Bronchial epithelial cell (primary cell): ENCODE data around the gene IPMK. TPM values are rescaled to one million over a fixed set of nuclear protein-coding genes. Genes with fewer than 3 reads are reported as not detected.

Experiments used
- DNase-seq: peaks from one replicate; pipeline ENCODE4 v3.0.0-alpha.2; 2010; ENCODE audit warnings: low read depth
- FAIRE-seq: peaks from 2 replicates; lab custom pipeline; 2011; peaks lifted over from hg19 to GRCh38; lab: Jason Lieb, UNC
- H3K27me3 ChIP-seq: 2 replicates; pipeline ENCODE4 v1.5.1; 2011; ENCODE audit warnings: low read length; ENCODE audit not compliant: control insufficient read depth, insufficient read depth
- H3K36me3 ChIP-seq: 2 replicates; pipeline ENCODE4 v1.5.1; 2011; ENCODE audit warnings: low read length; ENCODE audit not compliant: control insufficient read depth, insufficient read depth
- H3K4me3 ChIP-seq: 2 replicates; pipeline ENCODE4 v1.5.1; 2011; ENCODE audit warnings: mild to moderate bottlenecking, low read depth, low read length, control low read depth
- total RNA-seq: library from RNA; depleted of rRNA; stranded (reverse); fragments of >200 nt; gene quantifications from 2 replicates; pipeline ENCODE4 v1.2.1, GENCODE V29; 2014
- TF ChIP-seq, protein P1 (sequence below): IDR thresholded peaks from 2 replicates; pipeline ENCODE4 v1.5.1; 2011; ENCODE audit warnings: mild to moderate bottlenecking, moderate library complexity, low read length, control low read depth, inconsistent platforms; ENCODE audit not compliant: insufficient read depth, severe bottlenecking

The IPMK gene
- total RNA-seq, 1 donor from 2014 or later, result 6.3 TPM

DNA sequence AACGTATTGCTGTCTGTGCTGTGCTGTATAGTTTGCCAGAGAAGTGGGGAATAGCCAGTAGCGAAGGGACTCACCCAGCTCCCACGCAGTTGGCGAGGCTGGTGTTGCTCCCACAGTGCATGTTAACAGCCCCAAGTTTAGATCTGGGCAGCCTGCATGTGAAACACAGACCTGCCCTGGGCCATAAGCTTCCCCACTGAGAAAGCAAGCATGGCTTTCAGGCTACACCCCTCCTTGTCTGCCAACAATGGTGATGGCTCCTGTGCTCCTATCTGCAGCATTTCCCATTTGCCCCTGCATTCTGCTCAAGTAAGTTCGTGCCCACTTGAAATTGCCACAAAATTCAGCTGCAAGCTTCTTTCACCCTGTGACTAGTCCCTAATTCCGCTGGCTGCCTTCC, 57.5 kb downstream of the IPMK start:
- no peaks in the 10 kb centered on the region for H3K27me3 ChIP-seq
- peaks cover 9% of the 10 kb centered on the region for H3K36me3 ChIP-seq
- FAIRE-seq, result no peak
- H3K4me3 ChIP-seq, result no peak overlapping the region
- DNase-seq, result no peak
- TF ChIP-seq, protein P1, sequence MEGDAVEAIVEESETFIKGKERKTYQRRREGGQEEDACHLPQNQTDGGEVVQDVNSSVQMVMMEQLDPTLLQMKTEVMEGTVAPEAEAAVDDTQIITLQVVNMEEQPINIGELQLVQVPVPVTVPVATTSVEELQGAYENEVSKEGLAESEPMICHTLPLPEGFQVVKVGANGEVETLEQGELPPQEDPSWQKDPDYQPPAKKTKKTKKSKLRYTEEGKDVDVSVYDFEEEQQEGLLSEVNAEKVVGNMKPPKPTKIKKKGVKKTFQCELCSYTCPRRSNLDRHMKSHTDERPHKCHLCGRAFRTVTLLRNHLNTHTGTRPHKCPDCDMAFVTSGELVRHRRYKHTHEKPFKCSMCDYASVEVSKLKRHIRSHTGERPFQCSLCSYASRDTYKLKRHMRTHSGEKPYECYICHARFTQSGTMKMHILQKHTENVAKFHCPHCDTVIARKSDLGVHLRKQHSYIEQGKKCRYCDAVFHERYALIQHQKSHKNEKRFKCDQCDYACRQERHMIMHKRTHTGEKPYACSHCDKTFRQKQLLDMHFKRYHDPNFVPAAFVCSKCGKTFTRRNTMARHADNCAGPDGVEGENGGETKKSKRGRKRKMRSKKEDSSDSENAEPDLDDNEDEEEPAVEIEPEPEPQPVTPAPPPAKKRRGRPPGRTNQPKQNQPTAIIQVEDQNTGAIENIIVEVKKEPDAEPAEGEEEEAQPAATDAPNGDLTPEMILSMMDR, result no peak

DNA sequence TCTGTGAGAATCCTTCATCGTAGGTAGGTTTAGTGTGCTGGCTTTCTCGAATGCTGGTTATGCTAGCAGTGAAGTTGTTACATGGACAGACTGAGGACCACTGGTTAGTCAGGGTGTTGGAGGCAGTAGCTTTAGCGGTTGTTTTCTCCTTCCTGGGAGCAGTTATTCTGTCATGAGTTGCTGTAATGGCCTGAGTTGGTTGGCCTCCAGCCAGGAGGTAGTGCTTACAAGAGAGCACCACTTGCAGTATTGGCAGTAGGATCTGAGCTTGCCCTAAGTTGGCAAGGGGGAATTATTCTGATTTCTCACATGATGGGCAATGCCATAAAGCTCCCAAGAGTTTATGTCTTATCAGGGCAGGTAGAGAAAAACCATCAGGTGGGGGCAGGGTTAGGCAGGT, 58.0 kb downstream of the IPMK start:
- Histone ChIP-seq H3K27me3 (no peaks in the 10 kb centered on the region), H3K36me3 (peaks cover 9% of the 10 kb centered on the region), H3K4me3 (no peak overlapping the region)
- no peak for FAIRE-seq
- no peak for DNase-seq
- TF ChIP-seq, protein P1, result no peak

DNA sequence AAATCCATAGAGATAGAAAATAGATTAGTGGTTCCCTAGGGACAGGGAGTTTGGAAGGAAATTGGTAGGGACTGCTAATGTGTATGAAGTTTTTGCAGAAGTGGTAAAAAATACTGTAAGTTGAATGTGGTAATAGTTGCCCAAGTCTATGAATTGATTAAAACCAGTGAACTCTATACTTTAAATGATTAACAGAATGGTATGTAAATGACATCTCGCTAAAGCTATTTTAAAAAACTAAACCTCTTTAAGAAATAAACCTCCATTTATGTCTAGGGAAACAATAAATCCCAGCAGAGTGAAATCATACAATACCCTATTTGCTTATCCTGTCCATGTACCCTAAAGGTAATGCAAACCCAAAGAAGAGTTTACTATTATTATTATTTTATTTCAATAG, 61.4 kb downstream of the IPMK start:
- Histone ChIP-seq H3K36me3 (peaks cover 7% of the 10 kb centered on the region), H3K4me3 (no peak overlapping the region), H3K27me3 (no peaks in the 10 kb centered on the region)
- DNase-seq, result no peak
- TF ChIP-seq, protein P1, result no peak
- no peak for FAIRE-seq

DNA sequence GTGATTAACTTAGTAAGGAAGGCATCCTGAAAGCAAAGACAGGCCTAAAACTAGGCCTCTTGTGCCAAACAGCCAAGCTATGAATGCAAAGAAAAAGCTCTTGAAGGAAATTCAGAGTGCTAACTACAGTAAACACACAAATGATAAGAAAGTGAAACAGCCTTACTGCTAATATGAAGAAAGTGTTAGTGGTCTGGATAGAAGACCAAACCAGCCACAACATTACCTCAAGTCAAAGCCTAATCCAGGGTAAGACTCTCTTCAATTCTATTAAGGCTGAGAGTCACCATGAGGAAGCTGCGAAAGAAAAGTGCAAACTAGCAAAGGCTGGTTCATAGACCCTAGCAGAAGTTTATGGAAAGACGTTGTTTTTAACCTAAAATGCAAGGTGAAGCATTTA, 66.0 kb downstream of the IPMK start:
- TF ChIP-seq, protein P1, result no peak
- no peak for DNase-seq
- Histone ChIP-seq H3K4me3 (no peak overlapping the region), H3K36me3 (no peaks in the 10 kb centered on the region), H3K27me3 (no peaks in the 10 kb centered on the region)
- no peak for FAIRE-seq

DNA sequence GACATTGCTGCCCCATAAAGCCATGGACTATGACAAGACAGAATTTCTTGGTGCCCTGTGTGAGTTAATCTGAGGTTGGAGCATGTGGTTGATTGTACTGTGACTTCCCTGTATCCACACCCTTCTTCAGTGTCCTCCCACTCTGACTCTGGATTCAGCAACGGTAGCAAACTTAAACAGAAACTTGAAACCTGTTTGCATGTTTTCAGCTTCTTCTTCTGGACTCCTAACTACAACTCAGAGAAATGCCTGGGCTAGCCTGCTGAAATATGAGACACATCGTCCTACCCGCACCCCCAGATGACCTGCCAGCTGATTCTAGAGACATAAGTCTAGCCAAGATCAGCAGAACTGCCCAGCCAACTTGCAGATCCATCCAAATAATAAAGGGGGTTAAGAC, 78.4 kb downstream of the IPMK start:
- DNase-seq, result peak; percentile 75
- H3K4me3 ChIP-seq, result no peak overlapping the region
- TF ChIP-seq, protein P1, result no peak
- FAIRE-seq, result peak; percentile 28
- H3K36me3 ChIP-seq, result no peaks in the 10 kb centered on the region
- H3K27me3 ChIP-seq, result no peaks in the 10 kb centered on the region

DNA sequence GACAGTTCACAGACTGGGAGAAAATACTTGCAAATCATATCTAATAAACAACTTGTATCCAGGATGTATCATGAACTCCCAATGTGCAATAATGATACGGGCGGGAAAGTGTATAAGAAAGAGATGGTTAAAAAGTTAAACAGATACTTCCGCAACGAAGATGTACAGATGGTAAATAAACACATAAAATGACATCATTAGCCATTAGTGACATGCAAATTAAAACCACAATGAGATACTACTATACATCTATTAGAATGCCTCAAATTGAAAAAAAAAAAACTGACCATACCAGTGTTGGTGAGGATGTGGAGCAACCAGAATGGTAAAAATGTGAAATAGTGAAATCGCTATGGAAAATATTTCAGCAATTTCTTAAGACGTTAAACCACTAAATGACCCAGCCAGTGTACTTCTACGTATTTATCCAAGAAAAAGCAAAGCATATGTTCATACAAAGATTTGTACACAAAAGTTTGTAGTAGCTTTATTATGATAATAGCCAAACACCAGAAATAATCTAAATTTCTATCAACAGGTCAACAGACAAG, 83.5 kb downstream of the IPMK start:
- DNase-seq, result no peak
- Histone ChIP-seq H3K27me3 (no peaks in the 10 kb centered on the region), H3K4me3 (no peak overlapping the region), H3K36me3 (no peaks in the 10 kb centered on the region)
- TF ChIP-seq, protein P1, result no peak
- no peak for FAIRE-seq
